ENCODE measurements around the gene DGKH. TPM values are rescaled to one million over a fixed set of nuclear protein-coding genes. Genes with fewer than 3 reads are reported as not detected.

DGKH gene
- total and polyA plus RNA-seq, 2 of the 13 experiments (the other 11 are each of a cell fraction or from before 2014, with no cell fraction given): 0.01 to 0.13 TPM

DNA sequence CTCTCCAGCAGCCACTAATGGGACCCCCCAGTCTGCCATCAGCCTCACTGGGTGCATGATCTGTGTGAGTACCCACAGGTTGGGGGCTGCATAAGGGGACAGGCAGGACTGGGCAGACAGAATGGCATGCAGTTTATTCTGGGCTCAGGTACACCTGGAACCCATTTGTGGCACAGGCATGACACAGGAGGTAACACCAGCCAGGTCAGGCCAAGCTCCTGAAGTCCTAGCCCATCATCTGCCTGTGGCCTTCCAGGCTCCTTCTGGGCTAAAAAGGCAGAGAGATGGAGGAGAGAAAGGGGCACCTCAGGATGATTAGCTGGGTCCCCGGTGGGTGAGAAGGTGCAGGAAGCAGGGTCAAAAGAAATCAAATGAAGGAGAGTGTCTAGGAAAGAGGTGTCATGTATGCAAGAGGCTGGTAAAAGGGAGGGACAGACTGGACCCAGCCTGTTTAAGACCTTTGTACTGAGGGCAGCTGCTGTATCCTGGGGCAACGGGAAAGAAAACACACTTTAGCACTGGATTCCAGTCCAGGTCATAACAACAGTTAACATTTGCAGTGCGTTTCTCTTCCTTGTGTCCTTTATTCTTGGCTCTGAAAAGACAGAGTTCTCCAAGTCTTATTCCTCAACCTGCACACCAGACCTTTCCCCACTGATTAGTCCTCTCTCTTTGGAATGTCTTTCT, 20.2 kb upstream of the DGKH start (continued):
- TF ChIP-seq, protein P1, sequence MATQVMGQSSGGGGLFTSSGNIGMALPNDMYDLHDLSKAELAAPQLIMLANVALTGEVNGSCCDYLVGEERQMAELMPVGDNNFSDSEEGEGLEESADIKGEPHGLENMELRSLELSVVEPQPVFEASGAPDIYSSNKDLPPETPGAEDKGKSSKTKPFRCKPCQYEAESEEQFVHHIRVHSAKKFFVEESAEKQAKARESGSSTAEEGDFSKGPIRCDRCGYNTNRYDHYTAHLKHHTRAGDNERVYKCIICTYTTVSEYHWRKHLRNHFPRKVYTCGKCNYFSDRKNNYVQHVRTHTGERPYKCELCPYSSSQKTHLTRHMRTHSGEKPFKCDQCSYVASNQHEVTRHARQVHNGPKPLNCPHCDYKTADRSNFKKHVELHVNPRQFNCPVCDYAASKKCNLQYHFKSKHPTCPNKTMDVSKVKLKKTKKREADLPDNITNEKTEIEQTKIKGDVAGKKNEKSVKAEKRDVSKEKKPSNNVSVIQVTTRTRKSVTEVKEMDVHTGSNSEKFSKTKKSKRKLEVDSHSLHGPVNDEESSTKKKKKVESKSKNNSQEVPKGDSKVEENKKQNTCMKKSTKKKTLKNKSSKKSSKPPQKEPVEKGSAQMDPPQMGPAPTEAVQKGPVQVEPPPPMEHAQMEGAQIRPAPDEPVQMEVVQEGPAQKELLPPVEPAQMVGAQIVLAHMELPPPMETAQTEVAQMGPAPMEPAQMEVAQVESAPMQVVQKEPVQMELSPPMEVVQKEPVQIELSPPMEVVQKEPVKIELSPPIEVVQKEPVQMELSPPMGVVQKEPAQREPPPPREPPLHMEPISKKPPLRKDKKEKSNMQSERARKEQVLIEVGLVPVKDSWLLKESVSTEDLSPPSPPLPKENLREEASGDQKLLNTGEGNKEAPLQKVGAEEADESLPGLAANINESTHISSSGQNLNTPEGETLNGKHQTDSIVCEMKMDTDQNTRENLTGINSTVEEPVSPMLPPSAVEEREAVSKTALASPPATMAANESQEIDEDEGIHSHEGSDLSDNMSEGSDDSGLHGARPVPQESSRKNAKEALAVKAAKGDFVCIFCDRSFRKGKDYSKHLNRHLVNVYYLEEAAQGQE (IDR thresholded peaks at IDR 0.05; ENCODE audit: borderline replicate concordance in 1 of 2, low read depth in 1 of 2, low read length in 2 of 2): no peak
- TF ChIP-seq KLF13 (CRISPR knock-in tag; IDR thresholded peaks at IDR 0.05) (no peak), ZNF777 (CRISPR knock-in tag; IDR thresholded peaks at IDR 0.05) (no peak), PAX8 (CRISPR knock-in tag; IDR thresholded peaks at IDR 0.05; ENCODE audit: borderline replicate concordance) (no peak), ZNF788 (CRISPR knock-in tag; IDR thresholded peaks at IDR 0.05; ENCODE audit: borderline replicate concordance) (0 out of 2 replicates have a peak, but pooled peaks have one; percentile 23), ZSCAN31 (CRISPR knock-in tag; IDR thresholded peaks at IDR 0.05; ENCODE audit: low read depth) (0 out of 2 replicates have a peak, but pooled peaks have one; percentile 24), ZNF614 (CRISPR knock-in tag; IDR thresholded peaks at IDR 0.05; ENCODE audit: borderline replicate concordance) (no peak), PHB2 (IDR thresholded peaks at IDR 0.05; ENCODE audit: partially characterized antibody) (no peak), RFX3 (CRISPR knock-in tag; IDR thresholded peaks at IDR 0.05) (peak; percentile 82), FOXA1 (IDR thresholded peaks at IDR 0.05) (no peak), FOXA1 (CRISPR knock-in tag; IDR thresholded peaks at IDR 0.05) (no peak), JUND (CRISPR knock-in tag; IDR thresholded peaks at IDR 0.05) (no peak), ZFP41 (CRISPR knock-in tag; IDR thresholded peaks at IDR 0.05; ENCODE audit: borderline replicate concordance) (no peak), ZNF296 (CRISPR knock-in tag; conservative IDR thresholded peaks at IDR 0.05) (no peak), ZNF30 (CRISPR knock-in tag; IDR thresholded peaks at IDR 0.05) (no peak), ZNF7 (CRISPR knock-in tag; IDR thresholded peaks at IDR 0.05) (no peak), ZNF235 (CRISPR knock-in tag; IDR thresholded peaks at IDR 0.05; ENCODE audit: borderline replicate concordance) (no peak)
- TF ChIP-seq, protein P2, sequence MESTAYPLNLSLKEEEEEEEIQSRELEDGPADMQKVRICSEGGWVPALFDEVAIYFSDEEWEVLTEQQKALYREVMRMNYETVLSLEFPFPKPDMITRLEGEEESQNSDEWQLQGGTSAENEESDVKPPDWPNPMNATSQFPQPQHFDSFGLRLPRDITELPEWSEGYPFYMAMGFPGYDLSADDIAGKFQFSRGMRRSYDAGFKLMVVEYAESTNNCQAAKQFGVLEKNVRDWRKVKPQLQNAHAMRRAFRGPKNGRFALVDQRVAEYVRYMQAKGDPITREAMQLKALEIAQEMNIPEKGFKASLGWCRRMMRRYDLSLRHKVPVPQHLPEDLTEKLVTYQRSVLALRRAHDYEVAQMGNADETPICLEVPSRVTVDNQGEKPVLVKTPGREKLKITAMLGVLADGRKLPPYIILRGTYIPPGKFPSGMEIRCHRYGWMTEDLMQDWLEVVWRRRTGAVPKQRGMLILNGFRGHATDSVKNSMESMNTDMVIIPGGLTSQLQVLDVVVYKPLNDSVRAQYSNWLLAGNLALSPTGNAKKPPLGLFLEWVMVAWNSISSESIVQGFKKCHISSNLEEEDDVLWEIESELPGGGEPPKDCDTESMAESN (CRISPR knock-in tag; conservative IDR thresholded peaks at IDR 0.05): no peak
- TF ChIP-seq, protein P3, sequence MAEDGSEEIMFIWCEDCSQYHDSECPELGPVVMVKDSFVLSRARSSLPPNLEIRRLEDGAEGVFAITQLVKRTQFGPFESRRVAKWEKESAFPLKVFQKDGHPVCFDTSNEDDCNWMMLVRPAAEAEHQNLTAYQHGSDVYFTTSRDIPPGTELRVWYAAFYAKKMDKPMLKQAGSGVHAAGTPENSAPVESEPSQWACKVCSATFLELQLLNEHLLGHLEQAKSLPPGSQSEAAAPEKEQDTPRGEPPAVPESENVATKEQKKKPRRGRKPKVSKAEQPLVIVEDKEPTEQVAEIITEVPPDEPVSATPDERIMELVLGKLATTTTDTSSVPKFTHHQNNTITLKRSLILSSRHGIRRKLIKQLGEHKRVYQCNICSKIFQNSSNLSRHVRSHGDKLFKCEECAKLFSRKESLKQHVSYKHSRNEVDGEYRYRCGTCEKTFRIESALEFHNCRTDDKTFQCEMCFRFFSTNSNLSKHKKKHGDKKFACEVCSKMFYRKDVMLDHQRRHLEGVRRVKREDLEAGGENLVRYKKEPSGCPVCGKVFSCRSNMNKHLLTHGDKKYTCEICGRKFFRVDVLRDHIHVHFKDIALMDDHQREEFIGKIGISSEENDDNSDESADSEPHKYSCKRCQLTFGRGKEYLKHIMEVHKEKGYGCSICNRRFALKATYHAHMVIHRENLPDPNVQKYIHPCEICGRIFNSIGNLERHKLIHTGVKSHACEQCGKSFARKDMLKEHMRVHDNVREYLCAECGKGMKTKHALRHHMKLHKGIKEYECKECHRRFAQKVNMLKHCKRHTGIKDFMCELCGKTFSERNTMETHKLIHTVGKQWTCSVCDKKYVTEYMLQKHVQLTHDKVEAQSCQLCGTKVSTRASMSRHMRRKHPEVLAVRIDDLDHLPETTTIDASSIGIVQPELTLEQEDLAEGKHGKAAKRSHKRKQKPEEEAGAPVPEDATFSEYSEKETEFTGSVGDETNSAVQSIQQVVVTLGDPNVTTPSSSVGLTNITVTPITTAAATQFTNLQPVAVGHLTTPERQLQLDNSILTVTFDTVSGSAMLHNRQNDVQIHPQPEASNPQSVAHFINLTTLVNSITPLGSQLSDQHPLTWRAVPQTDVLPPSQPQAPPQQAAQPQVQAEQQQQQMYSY (CRISPR knock-in tag; IDR thresholded peaks at IDR 0.05): no peak
- TF ChIP-seq, protein P4, sequence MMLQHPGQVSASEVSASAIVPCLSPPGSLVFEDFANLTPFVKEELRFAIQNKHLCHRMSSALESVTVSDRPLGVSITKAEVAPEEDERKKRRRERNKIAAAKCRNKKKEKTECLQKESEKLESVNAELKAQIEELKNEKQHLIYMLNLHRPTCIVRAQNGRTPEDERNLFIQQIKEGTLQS (CRISPR knock-in tag; IDR thresholded peaks at IDR 0.05): no peak
